ENCODE results near the gene BICC1.
A peak's percentile ranks its signal among the peaks of the same experiment; 100 is the strongest.

BICC1 gene

GRCh38 chr10:58653139-58653538 is 140.5 kb downstream of the BICC1 start:
- no peak for DNase-seq

GRCh38 chr10:58660575-58661255 is 148.0 kb downstream of the BICC1 start:
- DNase-seq, result peak; percentile 24

GRCh38 chr10:58661336-58661735 is 148.7 kb downstream of the BICC1 start:
- no peak for DNase-seq

GRCh38 chr10:58661902-58662301 is 149.2 kb downstream of the BICC1 start:
- DNase-seq, result no peak

GRCh38 chr10:58662314-58662713 is 149.6 kb downstream of the BICC1 start:
- DNase-seq, result peak; percentile 91

- no peak for DNase-seq
Observed at GRCh38 chr10:58665361-58665760, 152.7 kb downstream of the BICC1 start.

GRCh38 chr10:58666024-58666423 is 153.4 kb downstream of the BICC1 start:
- DNase-seq, result no peak

- no peak for DNase-seq
Observed at GRCh38 chr10:58667658-58668310, 155.1 kb downstream of the BICC1 start.

GRCh38 chr10:58672845-58673244 is 160.2 kb downstream of the BICC1 start:
- no peak for DNase-seq

GRCh38 chr10:58674251-58674650 is 161.6 kb downstream of the BICC1 start:
- DNase-seq, result no peak

GRCh38 chr10:58675321-58675720 is 162.6 kb downstream of the BICC1 start:
- DNase-seq, result no peak

GRCh38 chr10:58691528-58691927 is 178.9 kb downstream of the BICC1 start:
- no peak for DNase-seq

GRCh38 chr10:58693919-58694318 is 181.2 kb downstream of the BICC1 start:
- DNase-seq, result no peak

- DNase-seq, result no peak
Observed at GRCh38 chr10:58695022-58695421, 182.3 kb downstream of the BICC1 start.

- DNase-seq, result no peak
Observed at GRCh38 chr10:58696736-58697135, 184.1 kb downstream of the BICC1 start.

- DNase-seq, result no peak
Observed at GRCh38 chr10:58697691-58698090, 185.0 kb downstream of the BICC1 start.

- no peak for DNase-seq
Observed at GRCh38 chr10:58698777-58699356, 186.2 kb downstream of the BICC1 start.

- no peak for DNase-seq
Observed at GRCh38 chr10:58700591-58700990, 187.9 kb downstream of the BICC1 start.

- no peak for DNase-seq
Observed at GRCh38 chr10:58701405-58702135, 188.9 kb downstream of the BICC1 start.

- no peak for DNase-seq
Observed at GRCh38 chr10:58704226-58704625, 191.6 kb downstream of the BICC1 start.

- DNase-seq, result no peak
Observed at GRCh38 chr10:58704671-58705141, 192.0 kb downstream of the BICC1 start.

GRCh38 chr10:58706836-58707235 is 194.2 kb downstream of the BICC1 start:
- DNase-seq, result no peak

- DNase-seq, result no peak
Observed at GRCh38 chr10:58712141-58712540, 199.5 kb downstream of the BICC1 start.

GRCh38 chr10:58712982-58713381 is 200.3 kb downstream of the BICC1 start:
- DNase-seq, result no peak

All from MV-4-11 (cell line).